Lung (tissue), 12 donors: ENCODE measurements around the gene GPNMB. TPM values are rescaled to one million over a fixed set of nuclear protein-coding genes. Genes with fewer than 3 reads are reported as not detected.

Experiments used
- ATAC-seq: fragments of 200-7000 bp; cut with Tn5 transposase; one replicate; pipeline ENCODE4 v1.9.1; 2020; ENCODE audit warnings: moderate number of reproducible peaks; ENCODE audit not compliant: insufficient read depth, low FRiP score
- DNase-seq, 3 donors: peaks; one replicate each; pipeline ENCODE4 v3.0.0-alpha.2; 2013 to 2017
- H3K27ac ChIP-seq, 2 donors: one replicate each; pipeline ENCODE4 v1.5.1; 2013; ENCODE audit warnings: mild to moderate bottlenecking in 2 of 2, moderate library complexity in 2 of 2, control low read depth in 1 of 2, inconsistent platforms in 1 of 2, low read depth in 1 of 2, low read length in 1 of 2
- H3K27me3 ChIP-seq, 3 donors: one replicate each; pipeline ENCODE4 v1.5.1; 2013; ENCODE audit warnings: low read length in 2 of 3; ENCODE audit not compliant: control insufficient read depth in 3 of 3, insufficient read depth in 3 of 3
- H3K36me3 ChIP-seq, 4 donors: one replicate each; pipeline ENCODE4 v1.5.1; 2013; ENCODE audit warnings: low read length in 4 of 4, mild to moderate bottlenecking in 1 of 4, moderate library complexity in 1 of 4; ENCODE audit not compliant: control insufficient read depth in 4 of 4, insufficient read depth in 4 of 4
- H3K4me1 ChIP-seq, 5 donors: one replicate each; pipeline ENCODE4 v1.5.1; 2013; ENCODE audit warnings: low read length in 5 of 5, mild to moderate bottlenecking in 2 of 5, moderate library complexity in 1 of 5; ENCODE audit not compliant: control insufficient read depth in 5 of 5, insufficient read depth in 5 of 5
- H3K4me3 ChIP-seq: one replicate; pipeline ENCODE4 v1.5.1; 2013; ENCODE audit warnings: mild to moderate bottlenecking, control low read depth, moderate library complexity
- H3K9ac ChIP-seq, 2 donors: one replicate each; pipeline ENCODE4 v1.5.1; 2013; ENCODE audit warnings: low read length in 2 of 2, control low read depth in 1 of 2; ENCODE audit not compliant: insufficient read depth in 1 of 2
- H3K9me3 ChIP-seq, 4 donors: one replicate each; pipeline ENCODE4 v1.5.1; 2013; ENCODE audit warnings: low read length in 3 of 4, mild to moderate bottlenecking in 1 of 4, moderate library complexity in 1 of 4; ENCODE audit not compliant: control insufficient read depth in 4 of 4, insufficient read depth in 3 of 4
- WGBS, 2 donors: extraction: QIAGEN DNeasy Blood & Tissue Kit; methylation state at CpG; one replicate each; pipeline ENCODE4 v1.1.7; 2013; 5-methylcytosine and 5-hydroxymethylcytosine counted together
- polyA plus RNA-seq, 2 donors: library from polyadenylated mRNA; stranded (reverse); fragments of 200-250 nt; gene quantifications; one replicate each; pipeline ENCODE4 v1.2.1, GENCODE V29; 2013
- total RNA-seq, 2 donors: library from RNA; depleted of rRNA in 1 of 2; stranded (reverse); fragments of >200 nt in 1 of 2; gene quantifications; one replicate each; pipeline ENCODE4 v1.2.1, GENCODE V29; 2014 to 2021
- TF ChIP-seq, protein P1 (sequence below): IDR thresholded peaks from 2 replicates; pipeline ENCODE4 v1.5.1; 2012; ENCODE audit warnings: mild to moderate bottlenecking; ENCODE audit errors: control extremely low read depth, extremely low read depth
- donor health status: control.
- donor health status: control.
- donor health status: Bipolar disorder and iron deficiency.
- donor health status: healthy.
- donor health status: DM: yes; HTN: yes; CAD: no.

The GPNMB gene
- total and polyA plus RNA-seq, 4 donors = 47.7 to 127 (median 77.5) TPM

DNA sequence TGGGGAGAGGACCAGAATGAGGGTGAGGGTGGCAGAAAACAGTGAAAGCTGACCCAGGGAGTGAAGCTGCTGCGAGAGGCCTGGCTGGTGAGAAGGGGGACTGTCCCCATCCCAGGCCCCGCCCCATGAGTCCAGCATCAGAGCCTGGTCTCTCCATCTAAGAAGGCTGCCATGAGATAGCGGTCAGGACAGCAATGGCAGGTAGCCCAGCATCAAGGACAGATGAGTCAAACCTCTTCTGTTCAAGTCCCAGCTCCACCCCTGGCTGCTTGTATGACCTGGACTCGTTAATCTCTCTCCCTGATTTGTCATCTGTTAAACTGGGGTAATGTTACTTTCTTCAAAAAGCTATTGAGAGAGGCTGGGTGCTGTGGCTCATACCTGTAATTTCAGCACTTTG is 22.2 kb downstream of the GPNMB start:
- TF ChIP-seq, protein P1, sequence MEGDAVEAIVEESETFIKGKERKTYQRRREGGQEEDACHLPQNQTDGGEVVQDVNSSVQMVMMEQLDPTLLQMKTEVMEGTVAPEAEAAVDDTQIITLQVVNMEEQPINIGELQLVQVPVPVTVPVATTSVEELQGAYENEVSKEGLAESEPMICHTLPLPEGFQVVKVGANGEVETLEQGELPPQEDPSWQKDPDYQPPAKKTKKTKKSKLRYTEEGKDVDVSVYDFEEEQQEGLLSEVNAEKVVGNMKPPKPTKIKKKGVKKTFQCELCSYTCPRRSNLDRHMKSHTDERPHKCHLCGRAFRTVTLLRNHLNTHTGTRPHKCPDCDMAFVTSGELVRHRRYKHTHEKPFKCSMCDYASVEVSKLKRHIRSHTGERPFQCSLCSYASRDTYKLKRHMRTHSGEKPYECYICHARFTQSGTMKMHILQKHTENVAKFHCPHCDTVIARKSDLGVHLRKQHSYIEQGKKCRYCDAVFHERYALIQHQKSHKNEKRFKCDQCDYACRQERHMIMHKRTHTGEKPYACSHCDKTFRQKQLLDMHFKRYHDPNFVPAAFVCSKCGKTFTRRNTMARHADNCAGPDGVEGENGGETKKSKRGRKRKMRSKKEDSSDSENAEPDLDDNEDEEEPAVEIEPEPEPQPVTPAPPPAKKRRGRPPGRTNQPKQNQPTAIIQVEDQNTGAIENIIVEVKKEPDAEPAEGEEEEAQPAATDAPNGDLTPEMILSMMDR = no peak
- H3K4me1 ChIP-seq = peaks cover 0 to 1% (median 0%) of the 10 kb centered on the region in 5 donors

DNA sequence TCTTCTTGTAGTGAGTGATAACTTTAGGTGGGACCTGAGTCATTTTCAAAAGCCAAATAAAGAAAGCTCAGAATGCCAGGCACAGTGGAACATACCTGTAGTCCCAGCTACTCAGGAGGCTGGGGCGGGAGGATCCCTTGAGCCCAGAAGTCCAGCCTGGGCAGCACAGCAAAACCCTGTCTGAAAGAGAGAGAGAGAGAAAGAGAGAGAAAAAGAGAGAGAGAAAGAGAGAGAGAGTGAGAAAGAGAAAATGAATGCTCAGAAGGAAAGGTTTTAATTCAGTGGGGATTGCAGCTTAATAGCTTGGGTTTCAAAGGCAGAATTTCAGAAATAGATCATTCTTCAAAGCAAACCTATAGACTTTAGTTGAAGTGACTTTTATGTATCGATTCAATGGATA is 25.7 kb downstream of the GPNMB start:
- peaks cover 0 to 5% (median 0%) of the 10 kb centered on the region in 4 donors for H3K36me3 ChIP-seq
- no peaks in the 10 kb centered on the region for H3K9me3 ChIP-seq
- ATAC-seq (no peak), DNase-seq (no peak)
- H3K4me1 ChIP-seq = peaks cover 0 to 1% (median 0%) of the 10 kb centered on the region in 5 donors
- WGBS, 2 donors = 93 to 98% methylated on average over 2 of the region's 2 CpGs
- H3K27me3 ChIP-seq = no peaks in the 10 kb centered on the region
- H3K4me3 ChIP-seq = no peak overlapping the region
- no peak overlapping the region for H3K9ac ChIP-seq
- TF ChIP-seq, protein P1 = no peak
- no peak overlapping the region for H3K27ac ChIP-seq

More for the DNA sequence above, 22.2 kb downstream of the GPNMB start:
- ATAC-seq (no peak), DNase-seq (no peak)
- H3K9me3 ChIP-seq = no peaks in the 10 kb centered on the region
- H3K9ac ChIP-seq = no peak overlapping the region
- peaks cover 0 to 9% (median 0%) of the 10 kb centered on the region in 4 donors for H3K36me3 ChIP-seq
- no peaks in the 10 kb centered on the region for H3K27me3 ChIP-seq
- no peak overlapping the region for H3K4me3 ChIP-seq
- H3K27ac ChIP-seq = no peak overlapping the region
- WGBS, 2 donors = 81 to 84% methylated on average over 4 of the region's 4 CpGs

DNA sequence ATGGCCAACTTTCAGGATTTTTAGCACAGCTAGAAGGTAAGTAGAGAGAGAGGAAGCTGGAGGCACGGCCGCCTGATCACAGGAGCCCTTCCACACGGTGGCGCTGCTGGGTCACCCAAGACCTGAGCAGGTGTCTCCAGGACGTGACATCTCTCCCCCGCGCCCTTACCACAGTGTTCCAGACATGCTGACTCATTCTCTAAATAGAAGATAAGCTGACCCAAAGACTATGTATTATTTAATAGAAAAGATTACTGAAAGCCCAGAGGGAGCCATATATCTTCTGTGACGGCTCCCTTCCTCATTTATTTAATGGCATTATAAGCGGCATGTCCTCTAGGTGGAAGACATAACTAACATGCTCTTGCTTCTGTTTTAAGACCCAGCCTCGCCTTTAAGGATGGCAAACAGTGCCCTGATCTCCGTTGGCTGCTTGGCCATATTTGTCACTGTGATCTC is 26.6 kb downstream of the GPNMB start:
- H3K4me3 ChIP-seq = no peak overlapping the region
- H3K9ac ChIP-seq = no peak overlapping the region
- peaks cover 0 to 1% (median 0%) of the 10 kb centered on the region in 5 donors for H3K4me1 ChIP-seq
- peak overlapping the region in 1 of 2 donors; percentile 51 for H3K27ac ChIP-seq
- no peaks in the 10 kb centered on the region for H3K27me3 ChIP-seq
- H3K9me3 ChIP-seq = no peaks in the 10 kb centered on the region
- H3K36me3 ChIP-seq = peaks cover 0 to 5% (median 0%) of the 10 kb centered on the region in 4 donors
- WGBS, 2 donors = 4 to 6% methylated on average over 11 of the region's 11 CpGs
- ATAC-seq (peak; percentile 90), DNase-seq (peak; percentile 66 to 81 (median 78))
- TF ChIP-seq, protein P1 = peak; percentile 65

DNA sequence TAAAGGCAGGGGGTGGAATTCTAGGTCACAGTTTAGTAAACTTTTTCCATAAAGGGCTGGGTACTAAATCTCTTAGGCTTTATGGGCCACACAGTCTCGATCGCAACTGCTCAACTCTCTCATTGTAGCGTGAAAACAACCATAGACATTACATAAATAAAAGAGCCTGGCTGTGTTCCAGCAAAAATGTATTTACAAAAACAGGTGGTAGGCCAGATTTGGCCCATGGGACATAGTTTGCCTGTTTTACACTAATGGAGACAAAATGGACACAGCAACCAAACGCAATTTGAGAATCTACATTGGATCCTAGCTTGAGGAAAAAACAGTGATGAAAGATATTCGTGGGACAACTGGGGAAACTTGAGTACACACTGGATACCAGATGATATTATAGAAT is 29.3 kb downstream of the GPNMB start:
- ATAC-seq = no peak
- no peak for DNase-seq
- H3K9ac ChIP-seq = no peak overlapping the region
- H3K4me3 ChIP-seq = no peak overlapping the region
- H3K27me3 ChIP-seq = no peaks in the 10 kb centered on the region
- peaks cover 0 to 3% (median 0%) of the 10 kb centered on the region in 4 donors for H3K36me3 ChIP-seq
- peaks cover 0 to 1% (median 0%) of the 10 kb centered on the region in 5 donors for H3K4me1 ChIP-seq
- no peak overlapping the region for H3K27ac ChIP-seq
- WGBS, 2 donors = 78 to 85% methylated on average over 5 of the region's 5 CpGs
- TF ChIP-seq, protein P1 = no peak
- H3K9me3 ChIP-seq = no peaks in the 10 kb centered on the region
